GDM1 (cell line): ENCODE results near the gene HDAC4.

ENCODE experiments used
- DNase-seq: peaks from one replicate; lab custom pipeline; 2025; lab: John Stamatoyannopoulos, UW

HDAC4 gene

DNA sequence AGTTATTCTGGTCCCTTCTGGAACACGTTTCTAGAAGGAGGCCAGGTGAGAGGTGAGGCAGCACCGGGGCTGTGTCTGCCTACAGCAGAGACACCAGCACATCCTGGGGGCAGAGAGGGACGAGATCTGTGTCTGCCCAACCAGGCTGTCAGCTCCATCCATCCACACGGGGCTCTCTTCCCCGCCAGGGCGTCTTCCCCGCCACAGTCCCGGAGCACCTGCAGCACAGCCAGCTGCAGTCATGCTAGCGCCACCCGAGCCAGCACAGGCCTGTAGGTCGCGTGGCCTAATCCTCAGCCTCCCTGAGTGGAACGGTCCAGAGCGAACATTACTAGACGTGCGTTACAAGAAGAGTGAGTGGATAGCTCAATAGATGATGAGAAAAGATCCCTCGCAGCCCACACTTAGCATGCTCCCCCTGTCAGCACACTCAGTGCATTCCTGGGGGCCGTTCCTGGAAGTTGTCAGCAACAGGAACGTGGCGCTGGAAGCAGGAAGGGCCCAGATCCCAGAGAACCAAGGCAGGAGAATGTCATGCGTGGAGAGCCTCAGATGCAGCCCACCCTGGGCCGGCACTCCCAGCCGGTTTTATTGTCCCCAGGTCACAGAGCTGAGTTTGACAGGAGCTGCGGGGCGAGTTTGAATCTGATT is 374.0 kb downstream of the HDAC4 start:
- DNase-seq, result no peak

DNA sequence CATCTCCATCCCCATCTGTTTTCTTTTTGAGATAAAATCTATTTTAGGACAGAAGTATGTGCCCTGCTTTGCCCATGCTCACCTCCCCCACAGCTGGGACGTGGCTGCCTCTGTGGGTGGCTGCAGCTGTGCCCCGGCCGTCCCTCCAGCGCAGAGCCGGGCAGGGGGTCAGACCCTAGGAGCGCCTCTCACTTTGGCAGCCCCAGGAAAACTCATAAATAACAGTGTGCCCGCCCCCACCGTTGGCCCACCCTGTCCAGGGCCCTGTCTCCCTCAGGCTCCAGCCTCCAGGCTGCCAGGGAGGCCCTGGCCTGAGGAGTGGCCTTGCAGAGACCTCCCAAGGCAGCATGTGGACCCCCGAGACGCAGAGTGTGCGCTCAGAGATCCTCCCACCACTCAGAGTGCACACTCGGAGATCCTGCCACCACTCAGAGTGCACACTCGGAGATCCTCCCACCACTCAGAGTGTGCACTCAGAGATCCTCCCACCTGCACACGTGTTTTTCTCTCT is 374.8 kb downstream of the HDAC4 start:
- DNase-seq, result no peak

DNA sequence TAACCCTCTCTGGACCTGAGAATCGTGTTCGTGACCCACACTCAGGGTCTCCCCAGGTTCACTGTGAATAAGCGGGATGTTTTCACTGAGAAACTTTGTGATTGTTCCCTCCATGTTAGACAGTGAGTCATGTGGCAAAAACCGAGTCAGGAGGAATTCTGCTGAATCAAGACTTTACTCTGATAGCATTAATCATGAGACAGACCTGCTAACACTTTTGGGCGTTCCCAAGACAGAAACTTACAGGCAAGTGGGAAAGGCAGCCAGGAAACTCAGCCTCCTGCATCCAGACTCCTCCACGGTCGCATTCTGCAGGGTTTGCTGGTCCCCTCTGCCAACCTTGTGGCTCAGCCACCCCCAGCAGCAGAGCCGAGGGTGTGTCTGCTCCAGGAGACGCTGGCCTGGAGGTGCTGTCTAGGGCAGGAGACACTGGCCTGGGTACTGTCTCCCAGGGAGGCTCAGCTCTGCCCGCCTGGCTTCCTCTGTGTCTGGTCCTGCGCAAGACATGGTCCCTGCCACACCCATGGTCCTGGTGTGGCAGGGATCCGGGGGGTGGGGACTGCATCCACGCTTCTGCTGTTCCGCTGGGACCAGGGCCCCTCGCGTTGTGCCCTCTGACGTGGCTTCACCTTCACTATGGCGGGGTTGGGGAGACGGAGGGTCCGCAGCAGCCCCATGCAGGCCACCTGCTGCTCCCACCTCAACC is 375.6 kb downstream of the HDAC4 start:
- no peak for DNase-seq

DNA sequence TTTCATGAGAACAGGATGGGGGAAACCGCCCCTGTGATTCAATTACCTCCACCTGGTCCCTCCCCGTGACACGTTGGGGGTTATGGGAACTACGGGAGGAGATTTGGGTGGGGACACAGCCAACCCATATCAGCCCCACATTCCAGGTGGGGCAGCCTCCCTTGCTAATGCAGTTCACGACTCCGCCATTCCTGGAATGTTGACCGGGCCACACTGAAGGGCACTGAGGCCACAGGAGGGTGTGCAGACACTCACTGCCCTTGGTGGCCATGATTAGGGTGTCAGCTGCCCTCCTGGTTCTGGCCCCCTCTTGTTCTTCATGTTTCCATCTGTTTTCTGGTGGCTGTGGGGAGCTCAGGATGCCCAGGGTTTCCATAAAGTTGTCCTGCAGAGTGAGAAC is 376.6 kb downstream of the HDAC4 start:
- no peak for DNase-seq

DNA sequence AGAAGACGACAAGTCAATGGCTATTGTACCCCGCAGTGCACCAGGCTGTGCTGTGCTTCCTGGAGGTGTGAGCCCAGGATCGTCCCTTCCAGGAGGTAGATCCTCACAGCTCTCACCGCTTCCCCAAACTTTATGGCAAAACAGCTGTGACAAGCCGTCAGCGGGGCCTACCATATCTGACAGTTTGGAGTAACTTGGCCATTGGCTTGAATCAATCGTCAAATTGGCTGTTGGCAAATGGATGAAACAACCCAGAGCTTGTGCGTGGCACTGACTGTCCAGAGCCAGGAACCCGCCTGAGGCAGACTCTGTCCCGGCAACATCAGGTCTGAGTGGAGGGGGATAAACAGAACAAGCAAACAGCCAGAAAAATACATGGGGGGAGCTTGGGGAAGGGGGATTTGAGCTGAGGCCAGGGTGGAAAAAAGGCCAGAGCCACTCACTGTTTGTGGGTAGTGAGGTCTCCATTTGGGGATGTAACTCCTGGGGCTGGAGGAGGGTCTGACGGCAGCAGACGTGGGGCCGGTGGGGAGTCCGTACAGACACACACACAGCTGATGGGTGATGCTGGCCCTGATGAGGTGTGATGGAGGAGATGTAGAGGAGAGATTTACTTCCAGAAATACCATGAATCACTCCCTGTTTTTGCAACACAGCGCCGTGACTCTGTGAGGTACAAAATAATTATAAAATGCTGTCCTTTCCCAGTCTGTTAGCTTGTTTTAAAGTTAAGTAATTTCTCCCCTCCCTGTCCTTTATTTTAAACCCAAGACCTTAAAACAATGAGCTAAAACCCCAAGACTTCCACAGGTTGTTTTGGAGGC is 378.2 kb downstream of the HDAC4 start:
- DNase-seq, result no peak

DNA sequence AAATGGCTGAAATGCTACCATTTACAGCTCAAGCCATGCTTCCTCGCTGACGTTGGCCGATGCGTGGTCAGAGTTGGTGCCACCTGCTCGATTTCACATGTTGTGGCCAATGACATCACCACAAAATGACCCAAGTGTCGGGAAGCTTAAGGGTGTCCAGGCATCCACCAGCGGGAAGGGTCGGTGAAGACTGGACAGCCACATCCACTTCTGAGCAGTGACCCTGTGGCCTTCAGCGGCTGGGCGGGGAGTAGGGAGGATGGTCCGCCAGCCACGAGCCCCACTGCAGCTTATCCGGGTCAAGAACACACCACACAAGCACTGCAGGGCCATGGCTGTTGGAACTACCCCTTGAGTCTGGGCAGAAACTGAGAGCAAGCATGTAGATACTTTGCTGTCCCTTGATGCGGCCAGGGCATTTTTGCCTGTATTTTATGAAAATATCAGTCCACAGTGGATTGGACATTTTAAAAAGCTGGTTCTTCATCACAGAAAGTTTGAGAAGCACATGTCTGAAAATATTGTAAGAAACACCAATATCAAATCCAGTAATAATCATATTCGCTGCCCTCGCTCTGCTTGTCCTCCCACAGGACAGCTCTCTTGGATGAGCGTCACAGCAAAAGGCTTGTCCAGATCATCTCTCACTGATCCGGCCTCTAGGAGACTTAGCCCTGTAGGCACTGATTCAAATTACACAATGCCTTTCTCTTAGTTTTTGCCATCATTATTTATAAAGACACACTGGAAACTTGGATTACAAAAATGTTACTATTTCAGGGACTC is 379.0 kb downstream of the HDAC4 start:
- no peak for DNase-seq

DNA sequence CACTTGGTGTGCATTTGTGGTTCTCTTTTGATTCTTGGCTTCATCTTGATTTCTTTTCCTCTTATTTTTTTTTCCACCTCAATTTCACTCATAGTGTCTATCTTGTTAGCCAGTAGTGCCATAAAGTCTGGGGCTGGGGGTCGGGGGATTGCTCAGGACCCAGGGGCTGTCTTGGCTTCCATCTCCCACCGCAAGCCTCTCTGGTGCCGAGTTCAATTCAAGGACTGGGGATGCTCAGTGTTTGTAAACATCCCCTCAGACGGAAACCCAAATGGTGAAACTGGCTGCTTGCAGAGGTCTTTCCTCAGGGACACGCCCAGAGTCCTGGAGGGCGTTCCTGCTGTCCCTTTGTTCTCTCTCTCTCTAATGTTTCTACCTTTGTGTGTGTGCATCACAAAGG is 379.6 kb downstream of the HDAC4 start:
- no peak for DNase-seq

DNA sequence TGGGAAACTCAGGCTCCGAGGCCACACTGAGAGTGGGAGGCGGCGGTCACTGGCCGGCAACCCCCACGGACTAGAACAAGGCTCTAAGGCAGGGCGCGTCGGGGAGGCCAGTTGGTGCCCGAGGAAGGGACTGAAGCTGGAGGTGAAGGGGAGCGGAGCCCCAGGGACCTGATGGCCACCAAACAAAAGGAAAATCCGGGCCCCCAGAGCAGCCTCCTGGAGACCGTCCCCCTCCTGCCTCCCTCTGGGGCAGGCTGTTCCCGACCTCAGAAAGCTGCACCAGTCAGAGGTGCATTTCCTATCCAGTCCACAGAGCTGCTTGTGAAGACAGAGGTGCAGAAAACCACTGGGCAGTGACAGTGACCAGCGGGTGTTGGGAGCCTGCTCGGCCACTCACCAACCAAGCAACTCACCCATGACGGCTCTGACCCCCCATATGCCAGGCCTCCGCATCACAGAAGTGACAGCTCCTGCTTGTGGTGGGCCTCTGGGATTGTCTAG is 380.2 kb downstream of the HDAC4 start:
- no peak for DNase-seq

DNA sequence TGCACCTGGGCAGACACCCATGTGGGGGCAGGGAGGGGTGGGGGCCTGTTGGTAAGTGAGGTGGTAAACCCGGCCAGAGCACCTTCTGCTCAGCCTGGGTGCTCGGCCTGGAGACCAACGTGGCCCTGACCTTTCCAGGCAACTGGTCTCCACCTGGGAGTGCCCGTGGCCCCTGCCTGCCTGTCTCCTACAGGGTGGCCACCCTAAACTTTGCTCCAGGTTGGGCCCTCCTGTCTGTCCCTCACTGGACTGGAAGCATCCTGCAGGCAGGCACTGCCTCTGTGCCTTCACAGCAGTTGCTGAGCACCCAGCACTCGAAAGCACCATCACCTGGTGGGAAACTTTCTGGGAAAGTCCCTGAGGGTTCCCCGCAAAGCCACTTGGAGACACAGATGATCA is 381.6 kb downstream of the HDAC4 start:
- DNase-seq, result no peak

DNA sequence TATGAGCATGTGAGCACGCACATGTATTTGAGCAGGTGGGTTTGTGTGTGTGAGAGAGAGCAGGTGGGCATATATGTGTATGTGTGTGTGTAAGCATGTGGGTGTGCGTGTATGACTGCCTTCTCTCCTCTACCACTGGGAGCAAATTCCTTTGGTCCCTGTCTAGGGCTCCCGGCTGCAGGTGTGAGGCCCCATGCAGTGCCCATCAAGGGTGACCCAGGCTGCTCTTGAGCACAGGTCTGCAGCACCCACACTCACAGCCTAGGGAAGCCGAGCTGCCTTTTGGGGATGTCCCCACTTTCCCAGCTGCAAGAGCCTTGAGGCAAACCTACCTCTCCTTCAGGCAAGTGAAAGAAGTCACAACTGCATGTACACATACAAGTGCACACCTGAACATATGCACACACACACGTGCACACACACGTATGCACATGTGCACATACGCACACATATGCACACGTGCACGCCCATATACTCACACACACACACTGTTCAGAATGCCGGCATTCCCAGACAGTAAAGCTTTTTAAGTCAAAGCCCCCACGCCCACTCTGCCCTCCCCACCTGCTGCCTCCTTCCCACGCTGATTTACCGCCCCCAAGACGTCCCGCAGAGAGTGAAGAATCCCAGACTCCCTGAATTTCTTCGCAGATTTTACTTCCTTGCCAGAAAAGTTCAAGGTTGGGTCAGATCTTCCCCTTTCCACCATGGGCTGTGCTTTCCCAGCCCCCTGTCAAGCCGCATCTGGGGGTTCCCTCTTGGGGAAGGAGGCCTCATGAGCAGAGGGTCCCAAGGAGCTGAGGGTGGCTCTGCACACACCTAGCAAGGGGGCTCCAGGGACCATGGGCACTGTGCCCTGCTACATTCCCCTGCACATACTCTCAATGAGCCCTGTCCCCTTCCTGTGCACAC is 382.3 kb downstream of the HDAC4 start:
- DNase-seq, result no peak

DNA sequence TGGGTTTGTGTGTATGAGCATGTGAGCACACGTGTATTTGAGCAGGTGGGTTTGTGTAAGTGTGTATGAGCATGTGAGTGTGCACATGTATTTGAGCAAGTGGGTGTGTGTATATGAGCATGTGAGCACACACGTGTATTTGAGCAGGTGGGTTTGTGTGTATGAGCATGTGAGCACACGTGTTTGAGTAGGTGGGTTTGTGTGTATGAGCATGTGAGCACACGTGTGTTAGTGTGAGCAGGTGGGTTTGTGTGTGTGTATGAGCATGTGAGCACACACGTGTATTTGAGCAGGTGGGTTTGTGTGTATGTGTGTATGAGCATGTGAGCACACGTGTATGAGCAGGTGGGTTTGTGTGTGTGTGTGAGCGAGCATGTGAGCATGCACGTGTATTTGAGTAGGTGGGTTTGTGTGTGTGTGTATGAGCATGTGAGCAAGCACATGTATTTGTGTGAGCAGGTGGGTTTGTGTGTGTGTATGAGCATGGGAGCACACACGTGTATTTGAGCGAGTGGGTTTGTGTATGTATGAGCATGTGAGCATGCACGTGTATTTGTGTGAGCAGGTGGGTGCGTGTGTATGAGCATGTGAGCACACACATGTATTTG is 383.2 kb downstream of the HDAC4 start:
- no peak for DNase-seq

DNA sequence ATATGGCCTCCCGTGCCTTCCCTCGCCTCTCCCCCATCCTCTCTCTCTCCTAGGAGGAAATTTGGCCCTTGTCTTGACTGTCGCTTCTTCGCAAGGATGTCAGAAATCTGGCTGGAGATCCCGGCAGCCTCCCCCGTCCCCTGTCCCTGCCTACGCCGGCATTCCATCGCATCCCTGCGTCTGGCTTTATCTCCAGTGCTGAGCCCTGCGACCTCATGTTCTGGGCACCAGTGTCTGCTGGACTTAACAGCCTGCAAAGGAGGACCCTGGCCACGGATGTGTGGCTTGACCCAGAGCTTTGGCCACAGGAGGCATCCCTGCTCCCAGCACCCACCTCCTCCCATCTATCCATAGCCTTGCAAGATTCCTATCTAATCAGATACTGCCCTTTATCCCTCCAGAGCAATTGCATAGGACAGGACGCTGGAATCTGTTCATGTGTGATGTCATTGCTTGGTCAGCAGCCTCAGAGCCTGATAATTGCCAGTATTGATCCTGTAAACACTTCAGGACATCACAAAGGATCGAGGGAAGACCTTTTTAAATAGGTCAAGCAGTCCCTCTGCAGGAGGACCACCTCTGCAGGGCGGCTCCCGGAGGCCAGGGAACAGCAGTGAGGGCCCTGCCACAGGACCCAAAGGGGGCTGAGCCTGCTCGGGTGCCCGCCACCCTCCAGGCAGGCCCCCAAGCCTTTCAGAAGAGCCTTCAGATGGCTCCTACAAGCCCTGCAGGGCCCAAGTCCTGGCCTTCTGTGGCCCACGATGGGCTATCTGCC is 384.7 kb downstream of the HDAC4 start:
- DNase-seq, result no peak

DNA sequence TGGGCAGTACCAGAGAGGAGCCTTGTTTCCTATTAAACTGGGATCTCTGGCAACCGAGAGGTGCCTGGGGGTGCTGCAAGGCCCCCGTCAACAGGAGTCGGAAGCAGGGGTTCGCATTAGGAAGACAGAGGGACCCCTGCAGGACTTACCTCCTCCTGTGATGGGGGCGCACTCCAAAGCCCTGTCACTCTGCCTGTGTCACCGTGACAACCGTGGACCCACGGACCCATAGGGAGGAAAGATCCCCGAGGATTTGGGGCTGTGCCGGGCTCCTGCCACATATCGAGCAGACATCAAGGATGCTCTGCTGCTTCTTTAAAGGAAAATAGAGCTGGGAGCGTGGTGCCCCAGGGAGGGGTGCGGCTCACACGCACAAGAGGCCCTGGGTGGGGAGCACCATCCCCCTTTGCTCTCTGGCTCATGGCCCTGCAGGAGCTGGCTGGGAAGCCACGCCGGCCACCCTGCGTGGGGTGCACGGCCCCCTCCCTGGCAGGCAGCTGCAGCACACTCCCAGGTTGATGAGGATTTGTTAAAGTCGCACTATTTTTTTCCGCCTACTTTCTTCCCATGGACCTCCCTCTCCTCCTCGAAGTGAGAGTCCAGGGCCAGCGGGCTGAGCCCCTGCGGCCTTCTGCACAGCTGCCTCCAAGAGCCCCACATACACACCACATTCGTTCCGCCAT is 385.5 kb downstream of the HDAC4 start:
- DNase-seq, result no peak

DNA sequence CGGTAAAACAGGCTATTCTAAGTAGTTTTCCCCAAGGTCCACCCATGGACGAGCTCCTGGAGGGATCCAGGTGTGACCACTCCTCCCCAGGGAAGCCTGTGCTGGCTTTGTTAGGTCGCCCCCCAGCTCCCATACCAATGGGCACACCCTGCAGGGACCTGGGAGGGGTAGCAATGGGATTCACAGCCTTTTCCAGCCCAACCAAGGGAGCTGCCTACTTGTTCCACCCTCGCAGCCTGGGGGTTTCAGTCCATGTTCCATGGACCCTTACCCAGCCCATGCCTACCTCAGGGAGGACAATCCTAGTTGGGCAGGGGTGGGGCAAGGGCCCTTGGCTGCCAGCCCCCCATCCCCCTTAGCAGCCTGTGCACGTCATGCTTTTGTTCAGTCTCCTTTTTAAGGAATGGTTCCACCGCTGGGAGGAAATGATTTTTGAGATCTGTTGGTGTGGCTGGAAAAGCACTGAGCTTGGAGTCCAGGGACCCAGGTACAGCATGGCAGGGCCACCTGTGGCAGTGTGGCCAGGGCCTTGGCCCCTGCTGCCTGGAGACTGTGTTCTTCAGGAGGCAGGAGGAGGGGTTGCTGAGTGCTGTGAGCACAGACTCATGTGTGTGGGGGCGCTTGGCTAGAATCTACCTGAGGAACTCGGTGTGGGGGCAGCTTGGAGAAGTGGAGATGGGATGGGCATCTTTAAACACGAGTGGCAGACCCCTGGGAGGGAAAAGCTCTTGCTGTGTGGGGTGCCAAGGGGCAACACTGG is 386.2 kb downstream of the HDAC4 start:
- DNase-seq, result no peak

DNA sequence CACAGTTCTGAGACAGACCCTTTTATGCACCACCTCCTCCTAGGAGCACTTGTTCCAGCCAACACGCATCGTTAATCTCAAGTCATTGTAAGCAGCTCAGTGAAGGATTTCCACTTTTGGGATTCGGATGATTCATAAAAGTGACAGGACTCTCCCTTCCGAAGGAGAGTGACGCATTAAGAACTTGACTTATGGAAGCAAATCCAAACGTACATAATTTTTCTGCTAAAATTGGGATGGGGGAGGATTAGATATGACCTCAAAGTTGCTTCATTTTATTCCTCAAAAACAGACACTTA is 387.2 kb downstream of the HDAC4 start:
- DNase-seq, result no peak

DNA sequence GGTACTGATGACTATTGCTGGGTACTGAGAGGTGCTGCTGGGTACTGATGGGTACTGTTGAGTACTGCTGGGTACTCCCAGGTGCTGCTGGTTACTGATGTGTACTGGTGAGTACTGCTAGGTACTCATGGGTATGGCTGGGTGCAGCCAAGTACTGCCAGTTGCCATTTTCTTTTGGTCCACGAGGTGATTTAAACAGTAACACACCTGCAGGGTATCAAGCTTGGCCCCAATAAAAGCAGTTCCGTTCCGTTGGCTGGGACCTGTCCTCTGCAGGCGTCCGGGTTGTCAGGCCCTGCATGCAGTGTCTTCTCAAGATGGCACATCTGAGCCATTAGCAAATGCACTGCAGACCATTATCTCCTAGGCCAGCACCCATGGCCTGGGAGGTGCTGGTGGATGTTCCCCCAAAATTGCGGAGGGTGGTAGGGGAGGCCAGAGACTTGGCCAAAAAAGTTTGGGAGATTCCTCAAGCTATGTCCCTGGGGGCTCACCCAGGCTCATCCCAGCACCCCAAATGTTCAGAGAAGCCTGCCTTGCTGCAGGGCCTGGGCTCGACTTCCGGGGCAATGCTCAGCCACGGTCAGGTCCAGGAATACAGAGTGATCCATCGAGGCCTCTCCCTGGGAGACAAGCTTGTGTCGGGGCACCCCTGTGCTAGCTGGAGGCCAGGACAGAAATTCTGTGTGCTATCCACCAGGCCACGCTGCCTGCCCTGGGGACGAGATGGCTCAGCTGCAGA is 387.7 kb downstream of the HDAC4 start:
- DNase-seq, result no peak

DNA sequence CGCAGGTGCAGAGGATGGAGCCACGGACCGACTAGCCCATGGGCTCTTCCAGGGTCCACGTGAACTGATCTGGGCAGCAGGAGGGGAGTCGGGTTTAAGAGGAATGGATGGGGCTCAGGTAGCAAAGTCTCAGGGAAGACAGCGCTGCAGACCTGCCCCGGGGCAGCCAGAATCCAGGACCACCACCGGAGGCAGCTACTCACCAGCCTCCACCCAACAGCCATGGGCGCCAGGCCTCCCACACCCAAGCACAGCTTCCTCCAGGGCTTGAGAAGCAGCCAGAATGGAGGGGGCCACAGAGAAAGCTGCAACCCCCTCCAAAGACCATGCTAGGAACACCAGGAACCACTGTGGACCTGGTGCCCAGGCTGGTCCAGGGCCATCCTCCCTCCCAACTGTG is 388.6 kb downstream of the HDAC4 start:
- DNase-seq, result no peak

DNA sequence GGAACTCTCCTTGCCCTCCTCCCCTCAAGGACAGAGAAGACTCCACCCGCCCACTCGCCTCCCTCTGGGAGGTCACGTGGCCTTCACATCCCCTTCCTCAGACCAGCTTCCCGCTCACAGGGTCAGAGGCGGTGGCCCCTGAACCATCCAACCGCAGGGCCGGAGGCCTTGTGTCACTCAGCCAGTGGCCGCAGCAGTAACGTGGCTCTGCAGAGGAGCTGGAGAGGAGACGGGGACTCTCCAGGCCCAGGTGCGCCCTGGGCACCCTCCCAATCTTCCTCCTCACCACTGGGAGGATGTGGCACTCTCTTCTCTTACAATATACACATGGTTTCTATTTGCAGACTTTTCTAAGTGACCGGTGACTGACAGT is 391.2 kb downstream of the HDAC4 start:
- no peak for DNase-seq
